GM12872 (cell line): ENCODE measurements around the gene ROR1.

Experiments
- TF ChIP-seq, protein P1 (sequence below): IDR thresholded peaks from 3 replicates; pipeline ENCODE4 v1.5.1; 2011; ENCODE audit warnings: low read depth, mild to moderate bottlenecking, low read length, moderate library complexity; ENCODE audit not compliant: insufficient read depth

The ROR1 gene

GRCh38 chr1:64072089-64072793 lies 298.4 kb downstream of the ROR1 start:
- TF ChIP-seq, protein P1, sequence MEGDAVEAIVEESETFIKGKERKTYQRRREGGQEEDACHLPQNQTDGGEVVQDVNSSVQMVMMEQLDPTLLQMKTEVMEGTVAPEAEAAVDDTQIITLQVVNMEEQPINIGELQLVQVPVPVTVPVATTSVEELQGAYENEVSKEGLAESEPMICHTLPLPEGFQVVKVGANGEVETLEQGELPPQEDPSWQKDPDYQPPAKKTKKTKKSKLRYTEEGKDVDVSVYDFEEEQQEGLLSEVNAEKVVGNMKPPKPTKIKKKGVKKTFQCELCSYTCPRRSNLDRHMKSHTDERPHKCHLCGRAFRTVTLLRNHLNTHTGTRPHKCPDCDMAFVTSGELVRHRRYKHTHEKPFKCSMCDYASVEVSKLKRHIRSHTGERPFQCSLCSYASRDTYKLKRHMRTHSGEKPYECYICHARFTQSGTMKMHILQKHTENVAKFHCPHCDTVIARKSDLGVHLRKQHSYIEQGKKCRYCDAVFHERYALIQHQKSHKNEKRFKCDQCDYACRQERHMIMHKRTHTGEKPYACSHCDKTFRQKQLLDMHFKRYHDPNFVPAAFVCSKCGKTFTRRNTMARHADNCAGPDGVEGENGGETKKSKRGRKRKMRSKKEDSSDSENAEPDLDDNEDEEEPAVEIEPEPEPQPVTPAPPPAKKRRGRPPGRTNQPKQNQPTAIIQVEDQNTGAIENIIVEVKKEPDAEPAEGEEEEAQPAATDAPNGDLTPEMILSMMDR: no peak

DNA sequence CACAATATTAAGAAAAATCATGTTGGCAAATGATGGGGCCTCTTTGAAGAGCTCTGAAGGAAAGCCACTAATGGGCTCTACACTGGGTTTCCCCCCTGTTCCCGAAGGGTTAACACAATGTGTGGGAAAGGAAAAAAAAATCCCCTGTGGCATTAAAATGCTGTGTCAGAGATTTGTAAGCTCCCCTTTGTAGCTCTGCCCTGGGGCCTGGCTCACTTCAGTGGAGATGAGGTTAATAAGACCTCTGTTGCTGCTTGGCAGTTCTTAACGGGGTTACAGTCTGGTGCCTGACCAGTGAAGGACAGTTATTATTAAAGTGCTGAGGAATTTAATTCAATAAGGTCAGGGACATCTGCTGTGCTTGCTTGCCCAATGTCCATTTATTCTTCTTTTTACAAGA lies 299.9 kb downstream of the ROR1 start:
- TF ChIP-seq, protein P1: no peak

- TF ChIP-seq, protein P1: no peak
These were observed 300.9 kb downstream of the ROR1 start for GRCh38 chr1:64074767-64075166.

DNA sequence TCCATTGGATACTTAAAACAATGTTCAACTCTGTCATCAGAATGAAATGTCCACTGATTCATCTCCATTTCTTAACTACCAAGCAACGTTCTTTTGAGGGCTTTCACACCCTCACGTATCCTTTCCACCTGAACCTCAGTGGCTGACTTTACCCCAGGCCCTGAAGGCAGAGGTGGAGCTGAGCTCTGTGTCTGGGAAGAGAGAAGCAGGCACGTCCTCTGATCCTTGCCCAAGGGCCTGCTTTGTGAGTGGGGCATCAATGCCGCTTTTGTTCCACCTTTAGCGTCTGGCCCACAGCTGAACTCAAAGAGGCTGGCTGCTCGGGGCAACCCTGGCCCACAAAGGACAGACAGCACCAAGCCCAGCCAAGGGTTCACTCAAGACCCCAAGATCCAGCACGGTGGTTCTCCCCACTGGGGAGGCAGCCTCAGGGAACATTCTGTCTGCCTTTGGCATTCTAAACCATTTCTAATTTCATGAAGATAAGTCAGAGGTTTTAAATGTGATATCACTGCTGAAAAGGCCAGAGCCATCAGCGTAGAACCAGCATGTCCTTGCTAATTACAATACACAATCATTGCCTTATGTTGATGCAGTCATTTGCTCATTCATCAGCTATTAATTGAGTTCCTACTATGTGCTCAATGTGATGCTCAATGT lies 303.6 kb downstream of the ROR1 start:
- TF ChIP-seq, protein P1: no peak

DNA sequence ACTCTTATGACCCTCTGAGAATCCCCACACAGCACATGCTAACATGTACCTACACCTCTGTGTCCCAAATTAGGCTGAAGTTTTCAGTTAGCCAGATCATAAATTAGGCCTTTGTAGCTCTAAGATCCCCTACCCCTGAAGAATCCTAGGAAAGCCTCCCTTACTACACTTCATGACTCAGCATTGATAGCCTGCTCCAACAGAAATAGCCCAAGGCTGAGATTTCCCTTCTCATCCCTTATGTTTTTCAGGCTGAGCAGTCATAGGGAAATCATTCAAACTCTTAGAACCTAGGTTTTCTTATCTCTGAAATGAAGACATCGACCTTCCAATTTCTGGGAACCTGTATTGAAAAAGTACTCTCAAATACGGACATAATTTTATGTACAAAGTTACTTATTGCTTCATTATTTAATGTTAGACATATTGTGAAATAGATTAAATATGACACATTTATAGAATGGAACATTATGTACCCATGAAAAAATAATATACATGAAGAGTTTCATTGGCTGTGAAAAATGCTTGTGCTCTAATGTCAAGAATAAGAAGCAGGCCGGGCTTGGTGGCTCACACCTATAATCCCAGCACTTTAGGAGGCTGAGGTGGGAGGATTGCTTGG lies 307.2 kb downstream of the ROR1 start:
- TF ChIP-seq, protein P1: no peak

DNA sequence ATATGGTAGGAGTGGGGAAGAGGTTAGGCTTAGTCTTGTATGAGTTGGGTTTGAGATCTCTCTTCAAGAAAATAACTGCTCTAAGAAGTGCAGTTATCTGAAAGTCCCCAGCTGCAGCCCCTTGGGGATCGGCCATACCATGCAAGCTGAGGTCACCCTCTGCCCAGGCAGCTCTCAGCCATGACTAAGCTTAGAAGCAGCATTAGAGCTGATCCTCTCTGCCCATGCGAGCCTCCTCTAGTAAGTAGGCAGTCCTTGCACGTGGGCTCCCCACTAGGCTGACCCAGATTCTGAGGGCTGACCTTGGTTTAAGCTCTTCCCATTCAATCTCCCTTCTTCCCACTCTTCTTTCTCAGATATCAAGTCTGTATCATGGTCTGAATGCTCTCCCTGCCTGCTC lies 308.6 kb downstream of the ROR1 start:
- TF ChIP-seq, protein P1: no peak

- TF ChIP-seq, protein P1: no peak
These were observed 310.6 kb downstream of the ROR1 start for GRCh38 chr1:64084451-64084850.
